ENCODE results near the gene NBPF1.
"Not testable (repeated sequence)": the region's sequence is repeated elsewhere in the genome, so short reads cannot be mapped to it uniquely, and the experiment has no call there.

The NBPF1 gene

DNA sequence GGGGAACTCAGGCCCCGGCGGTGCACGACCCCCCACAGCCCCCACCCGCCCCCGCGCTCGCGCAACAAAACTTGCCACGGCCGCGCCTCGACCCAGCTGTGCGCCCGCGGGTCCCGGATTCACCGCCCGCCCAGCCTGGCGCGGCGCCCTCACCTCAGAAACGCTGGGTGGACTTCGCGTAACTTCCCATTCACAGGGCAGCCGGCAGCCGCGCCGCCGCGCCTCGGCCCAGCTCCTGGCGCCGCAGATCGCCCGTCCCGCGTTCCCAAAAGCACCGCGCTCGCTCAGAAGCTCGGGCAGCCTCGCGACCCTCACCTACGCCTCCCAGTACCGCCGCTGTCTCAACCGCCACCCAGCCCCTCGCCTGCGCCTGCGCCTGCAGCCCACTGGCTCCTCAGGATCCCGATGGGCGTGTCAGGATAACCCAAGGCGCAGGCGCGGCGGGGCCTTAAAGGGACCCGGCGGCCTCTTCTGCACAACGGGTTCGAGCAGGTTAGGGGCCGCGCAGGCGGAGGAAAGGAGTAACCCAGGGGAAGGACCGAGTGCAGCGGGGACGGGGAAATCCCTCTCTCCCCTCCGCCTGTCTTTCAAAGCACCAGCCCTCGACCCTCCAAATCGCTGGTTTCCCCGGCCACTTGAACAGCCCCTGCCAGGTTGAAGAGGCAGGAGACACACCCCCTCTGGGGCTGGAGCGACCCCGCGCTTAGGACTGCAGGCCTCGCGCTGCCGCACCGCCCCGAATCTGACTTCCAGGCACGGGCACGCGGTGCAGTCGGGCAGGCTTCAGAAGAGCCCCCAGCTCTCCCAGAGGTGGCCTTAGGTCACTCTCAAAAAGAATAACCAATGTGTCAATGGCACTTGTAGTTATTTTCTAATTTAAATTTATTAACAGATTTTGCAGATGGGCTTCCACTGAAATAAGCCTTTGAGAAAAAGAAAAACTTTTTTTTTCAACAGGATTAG, at the start of gene NBPF1:
Gene NBPF1, minus strand, starts transcription at position 380 of the 963 bp plus-strand sequence.
- peak; percentile 84 to 87 for DNase-seq (ENCODE audit: low read depth in 2 of 2, low spot score in 1 of 2)

DNA sequence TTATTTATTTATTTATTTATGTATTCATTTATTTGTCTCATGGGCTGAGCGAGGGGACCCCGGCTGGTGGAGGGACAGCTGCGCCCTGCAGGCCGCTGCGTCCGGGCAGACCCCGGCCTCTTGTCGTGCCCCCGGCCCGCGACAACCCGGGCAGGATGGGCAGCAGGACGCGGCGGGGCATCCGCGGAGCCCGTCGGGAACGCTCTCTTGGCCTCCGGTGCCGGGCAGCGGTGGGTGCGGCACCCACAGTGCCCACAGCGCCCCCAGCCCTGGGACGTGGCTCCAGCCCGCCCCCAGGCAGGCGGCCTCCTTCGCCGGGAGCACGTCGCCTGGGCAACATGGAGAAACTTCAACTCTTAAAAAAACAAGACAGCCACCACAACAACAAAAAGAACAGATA, 44.9 kb upstream of the NBPF1 start:
- DNase-seq (ENCODE audit: low read depth in 2 of 2, low spot score in 1 of 2): not testable (repeated sequence)

- DNase-seq (ENCODE audit: low read depth in 2 of 2, low spot score in 1 of 2): not testable (repeated sequence)
These were observed 43.8 kb upstream of the NBPF1 start for GRCh38 chr1:16656981-16657683.

GRCh38 chr1:16656574-16656973, 43.2 kb upstream of the NBPF1 start:
- DNase-seq (ENCODE audit: low read depth in 2 of 2, low spot score in 1 of 2): not testable (repeated sequence)

DNA sequence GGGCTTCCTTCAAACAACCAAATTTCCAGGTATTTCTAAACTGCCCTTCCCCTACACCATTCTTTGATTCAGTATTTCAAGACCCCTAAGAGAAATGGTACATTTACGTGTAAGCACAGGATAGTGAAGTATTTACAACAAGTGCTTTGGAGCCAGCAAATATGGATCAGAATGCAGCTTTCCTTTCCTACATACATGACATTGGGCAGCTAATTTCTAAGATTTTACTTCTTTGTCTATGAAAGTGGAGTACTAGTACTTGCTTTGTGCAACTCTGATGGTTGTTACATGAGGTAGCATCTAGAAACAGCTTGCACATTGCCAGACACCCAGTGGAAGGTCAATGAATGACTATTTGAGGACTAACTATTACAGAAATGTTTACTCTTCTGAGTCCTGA, 38.2 kb upstream of the NBPF1 start:
- DNase-seq (ENCODE audit: low read depth in 2 of 2, low spot score in 1 of 2): not testable (repeated sequence)

GRCh38 chr1:16649960-16650359, 36.6 kb upstream of the NBPF1 start:
- not testable (repeated sequence) for DNase-seq (ENCODE audit: low read depth in 2 of 2, low spot score in 1 of 2)

DNA sequence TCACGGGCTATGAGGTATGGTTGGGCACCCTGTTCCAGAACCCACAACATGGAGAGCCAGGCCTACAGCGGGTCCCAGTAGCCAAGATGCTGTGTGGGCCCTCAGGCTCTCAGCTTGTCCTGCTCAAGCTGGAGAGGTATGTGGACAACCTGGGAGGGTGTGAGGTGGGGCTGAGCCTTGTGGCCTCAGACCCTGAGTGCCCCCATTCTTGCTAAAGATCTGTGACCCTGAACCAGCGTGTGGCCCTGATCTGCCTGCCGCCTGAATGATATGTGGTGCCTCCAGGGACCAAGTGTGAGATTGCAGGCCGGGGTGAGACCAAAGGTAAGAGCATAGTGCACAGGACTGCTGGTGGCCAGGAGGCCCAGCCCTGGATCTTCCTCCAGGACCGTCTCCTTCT, 36.0 kb upstream of the NBPF1 start:
- not testable (repeated sequence) for DNase-seq (ENCODE audit: low read depth in 2 of 2, low spot score in 1 of 2)

- not testable (repeated sequence) for DNase-seq (ENCODE audit: low read depth in 2 of 2, low spot score in 1 of 2)
These were observed 35.4 kb upstream of the NBPF1 start for GRCh38 chr1:16648756-16649155.

DNA sequence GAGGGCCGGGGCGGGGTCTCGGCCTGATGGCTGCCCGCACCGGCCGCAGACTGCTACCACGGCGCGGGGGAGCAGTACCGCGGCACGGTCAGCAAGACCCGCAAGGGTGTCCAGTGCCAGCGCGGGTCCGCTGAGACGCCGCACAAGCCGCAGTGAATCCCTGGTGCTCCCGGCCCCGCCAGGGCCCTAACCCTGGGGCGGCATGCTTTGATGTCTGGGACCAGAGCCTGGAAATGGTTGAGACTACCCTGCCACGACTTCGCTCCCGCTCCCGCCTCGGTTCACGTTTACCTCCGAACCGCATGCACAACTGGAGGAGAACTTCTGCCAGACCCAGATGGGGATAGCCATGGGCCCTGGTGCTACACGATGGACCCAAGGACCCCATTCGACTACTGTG, 34.9 kb upstream of the NBPF1 start:
- not testable (repeated sequence) for DNase-seq (ENCODE audit: low read depth in 2 of 2, low spot score in 1 of 2)

GRCh38 chr1:16647179-16648176, 34.1 kb upstream of the NBPF1 start:
- DNase-seq (ENCODE audit: low read depth in 2 of 2, low spot score in 1 of 2): not testable (repeated sequence)

DNA sequence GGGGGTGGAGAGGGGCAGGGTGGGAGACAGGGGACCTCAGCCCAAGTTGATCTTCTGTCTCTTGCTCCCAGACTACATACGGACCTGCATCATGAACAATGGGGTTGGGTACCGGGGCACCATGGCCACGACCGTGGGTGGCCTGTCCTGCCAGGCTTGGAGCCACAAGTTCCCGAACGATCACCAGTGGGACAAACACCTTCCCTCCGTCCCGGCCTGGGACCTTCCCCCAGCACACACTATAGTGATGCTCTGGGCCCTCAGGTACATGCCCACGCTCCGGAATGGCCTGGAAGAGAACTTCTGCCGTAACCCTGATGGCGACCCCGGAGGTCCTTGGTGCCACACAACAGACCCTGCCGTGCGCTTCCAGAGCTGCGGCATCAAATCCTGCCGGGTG, 33.4 kb upstream of the NBPF1 start:
- not testable (repeated sequence) for DNase-seq (ENCODE audit: low read depth in 2 of 2, low spot score in 1 of 2)

DNA sequence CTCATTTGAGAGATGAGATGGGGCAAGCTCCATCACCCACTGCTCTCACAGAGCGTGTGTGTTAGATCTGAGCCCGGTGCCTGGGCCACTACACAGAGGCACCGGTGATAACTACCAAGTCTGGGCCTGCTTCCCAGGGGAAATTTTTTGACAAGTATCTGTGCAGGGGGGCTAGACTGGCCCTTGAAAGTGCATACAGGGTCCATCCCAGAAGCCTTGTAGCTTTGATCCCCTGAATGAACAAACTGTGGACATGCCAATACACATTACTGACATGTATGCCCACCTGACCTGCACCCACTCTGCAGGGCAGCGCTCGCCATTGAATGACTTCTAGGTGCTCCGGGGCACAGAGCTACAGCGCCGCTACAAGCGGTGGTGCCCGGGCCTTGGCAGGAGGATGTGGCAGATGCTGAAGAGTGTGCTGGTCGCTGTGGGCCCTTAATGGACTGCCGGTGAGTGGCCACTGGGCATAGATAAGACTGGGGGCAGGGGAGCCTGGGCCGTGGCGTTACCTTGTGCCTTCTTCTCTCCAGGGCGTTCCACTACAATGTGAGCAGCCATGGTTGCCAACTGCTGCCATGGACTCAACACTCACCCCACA, 32.8 kb upstream of the NBPF1 start:
- not testable (repeated sequence) for DNase-seq (ENCODE audit: low read depth in 2 of 2, low spot score in 1 of 2)

DNA sequence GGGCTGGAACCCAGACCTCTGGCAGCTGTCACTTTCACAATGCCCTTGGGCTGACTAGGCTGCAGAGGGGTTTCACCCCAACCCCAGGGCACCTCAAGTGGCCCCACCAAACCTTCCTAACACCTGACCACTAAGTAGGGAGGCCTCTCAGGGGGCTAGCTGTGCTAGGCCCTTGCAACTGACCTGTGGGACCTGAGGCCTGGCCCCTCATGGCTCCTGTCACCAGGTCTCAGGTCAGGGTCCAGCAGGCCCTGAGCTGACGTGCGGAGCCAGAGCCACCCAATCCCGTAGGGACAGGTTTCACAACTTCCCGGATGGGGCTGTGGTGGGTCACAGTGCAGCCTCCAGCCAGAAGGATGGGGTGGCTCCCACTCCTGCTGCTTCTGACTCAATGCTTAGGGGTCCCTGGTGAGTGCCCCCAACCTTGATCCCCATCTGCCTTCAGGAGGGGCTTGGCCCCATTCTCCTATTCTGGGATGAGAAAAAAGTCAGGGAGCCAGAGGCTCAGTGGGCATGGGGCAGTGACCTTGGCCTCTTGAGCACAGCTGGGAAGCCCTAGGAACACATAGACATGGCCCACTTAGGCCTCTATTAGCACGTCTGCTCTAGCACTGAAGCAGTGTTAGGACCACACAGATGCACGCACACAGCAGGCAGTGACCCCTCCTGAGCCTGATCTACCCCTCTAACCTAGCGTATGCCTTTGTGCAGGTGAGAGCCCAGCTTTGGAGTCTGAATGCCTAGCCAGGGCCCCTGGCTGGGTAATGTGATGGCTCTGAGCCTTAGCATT, 32.1 kb upstream of the NBPF1 start:
- not testable (repeated sequence) for DNase-seq (ENCODE audit: low read depth in 2 of 2, low spot score in 1 of 2)

DNA sequence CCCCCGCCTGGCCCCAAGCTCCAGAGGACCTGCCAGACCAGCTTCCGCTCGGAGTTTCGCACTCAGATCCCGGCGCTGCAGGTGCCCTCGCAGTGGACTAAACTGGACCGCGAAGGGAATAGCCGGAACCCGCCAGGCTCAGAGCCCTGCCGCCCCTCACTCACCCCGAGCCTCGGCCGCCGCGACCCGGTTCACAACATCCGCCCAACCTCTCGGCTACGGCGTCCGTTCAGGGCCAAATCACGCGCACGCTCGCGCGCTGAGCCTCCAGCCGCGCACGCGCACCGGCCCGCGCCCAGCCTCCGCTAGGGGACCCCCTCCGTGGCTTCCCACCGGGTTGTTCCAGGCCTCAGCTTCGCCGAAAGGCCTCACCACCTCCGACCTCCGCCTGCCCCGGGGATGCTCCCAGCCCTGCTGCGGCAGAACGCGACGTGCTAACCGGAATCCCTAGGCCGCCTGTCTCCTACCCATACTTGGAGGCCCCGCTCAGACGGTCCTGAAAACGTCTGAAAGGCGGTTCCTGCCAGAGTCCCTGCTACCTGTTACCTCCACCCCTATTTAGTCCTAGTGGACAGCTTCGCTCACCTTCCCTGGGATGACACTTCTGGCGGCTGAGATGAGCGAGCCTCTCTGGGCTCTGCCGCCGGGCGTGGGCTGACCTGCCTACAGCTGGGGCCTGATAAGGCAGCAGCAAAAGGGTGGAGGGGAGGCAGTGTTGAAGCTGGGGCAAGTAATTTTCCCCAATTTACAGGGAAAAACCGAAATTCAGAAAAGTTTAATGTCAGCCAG, 31.3 kb upstream of the NBPF1 start:
- DNase-seq (ENCODE audit: low read depth in 2 of 2, low spot score in 1 of 2): peak; percentile 97 to 99

DNA sequence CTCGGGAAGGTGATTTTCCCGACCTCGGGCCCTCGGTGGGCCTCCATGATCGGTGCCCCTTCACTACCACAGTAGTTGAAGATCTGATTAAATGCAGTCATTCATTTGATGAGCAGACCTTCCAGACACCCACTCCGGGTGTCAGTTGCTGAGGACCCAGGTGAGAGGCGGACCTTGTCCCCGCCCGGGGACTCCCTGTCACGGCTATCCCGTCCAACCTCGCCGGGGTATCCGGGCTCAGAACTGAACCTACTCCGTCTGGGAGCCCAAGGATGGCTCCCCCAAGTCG, 30.8 kb upstream of the NBPF1 start:
- no peak for DNase-seq (ENCODE audit: low read depth in 2 of 2, low spot score in 1 of 2)

- not testable (repeated sequence) for DNase-seq (ENCODE audit: low read depth in 2 of 2, low spot score in 1 of 2)
These were observed 30.3 kb upstream of the NBPF1 start for GRCh38 chr1:16643476-16644192.

DNA sequence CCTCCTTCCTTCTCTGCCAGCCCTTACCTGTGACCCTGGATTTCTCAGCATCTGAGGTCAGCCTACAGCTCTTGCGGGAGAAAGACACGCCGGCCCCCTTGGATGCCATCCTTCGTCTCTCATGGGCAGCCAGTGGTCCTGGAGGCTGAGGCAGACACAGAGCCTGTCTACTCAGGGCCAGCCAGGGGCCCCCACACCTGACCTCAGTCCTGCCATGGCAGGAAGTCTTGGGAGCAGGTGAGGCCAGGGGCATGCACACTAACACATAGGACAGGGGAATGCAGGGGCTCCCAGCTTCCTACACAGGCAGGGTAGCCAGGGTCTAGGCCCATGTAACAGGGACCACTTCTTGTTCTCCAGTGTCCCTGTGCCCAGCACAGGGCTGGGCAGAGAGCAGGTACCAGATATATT, 29.6 kb upstream of the NBPF1 start:
- DNase-seq (ENCODE audit: low read depth in 2 of 2, low spot score in 1 of 2): not testable (repeated sequence)

All from stimulated activated CD8-positive, alpha-beta memory T cell treated with anti-CD3 and anti-CD28 coated beads, Interleukin-4, amount 100 ng/mL, for 4 hours (primary cell).